ENCODE results near the gene ABAT.
A peak's percentile ranks its signal among the peaks of the same experiment; 100 is the strongest.
"Not testable (repeated sequence)": the region's sequence is repeated elsewhere in the genome, so short reads cannot be mapped to it uniquely, and the experiment has no call there.

The ABAT gene

DNA sequence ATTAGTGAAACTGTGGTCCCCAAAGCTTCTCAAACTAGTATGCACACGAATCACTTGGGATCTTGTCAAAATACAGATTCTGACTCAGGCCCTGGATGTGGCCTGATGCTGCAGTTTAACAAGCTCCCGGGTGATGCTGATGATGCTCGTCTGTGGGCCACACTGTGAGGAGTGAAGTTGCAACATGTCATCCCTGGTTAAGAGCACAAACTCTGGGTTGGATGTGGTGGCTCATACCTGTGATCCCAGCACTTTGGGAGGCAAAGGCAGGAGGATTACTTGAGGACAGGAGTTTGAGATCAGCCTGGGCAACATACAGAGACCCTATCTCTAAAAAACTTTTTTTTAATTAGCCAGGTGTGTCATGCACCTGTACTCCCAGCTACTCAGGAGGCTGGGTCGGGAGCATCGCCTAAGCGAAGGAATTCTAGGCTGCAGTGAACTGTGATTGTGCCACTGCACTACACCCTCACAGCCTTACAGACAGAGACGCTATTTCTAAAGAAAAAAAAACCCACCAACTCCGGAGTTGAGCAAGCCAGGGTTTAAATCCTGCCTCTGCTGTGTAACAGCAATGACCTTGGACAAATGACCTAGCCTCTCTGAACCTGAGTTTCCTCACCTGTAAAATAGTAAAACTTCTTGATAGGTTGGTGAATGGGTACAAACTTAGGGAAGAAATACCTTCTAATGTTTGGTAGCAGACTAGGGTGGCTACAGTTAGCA, 24.4 kb upstream of the ABAT start:
- DNase-seq = no peak

- DNase-seq = not testable (repeated sequence)
These were observed 22.5 kb upstream of the ABAT start for GRCh38 chr16:8651958-8652357.

DNA sequence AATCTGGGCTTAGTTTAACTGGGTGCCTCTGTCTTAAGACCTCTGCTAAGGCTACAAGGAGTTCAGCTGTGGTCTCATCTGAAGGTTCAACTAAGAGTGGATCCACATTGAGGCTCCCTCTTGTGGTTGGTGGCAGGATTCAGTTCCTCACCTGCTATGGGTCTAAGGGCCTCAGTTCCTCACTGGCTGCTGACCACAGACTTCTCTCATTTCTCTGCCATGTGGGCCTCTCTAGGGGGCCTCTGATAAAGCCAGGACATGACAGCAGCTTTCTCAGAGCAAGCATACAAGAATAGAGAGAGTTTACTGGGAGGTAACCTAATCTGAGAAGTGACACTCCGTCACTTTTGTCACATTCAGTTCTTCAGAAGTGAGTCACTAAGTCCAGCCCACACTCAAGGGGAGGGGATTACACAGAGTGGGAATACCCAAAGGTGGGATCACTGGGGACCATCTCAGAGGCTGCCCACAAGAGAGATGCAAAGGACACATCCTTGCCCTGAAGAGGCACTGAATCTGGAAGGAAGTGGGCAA, 19.2 kb upstream of the ABAT start:
- no peak for DNase-seq

DNA sequence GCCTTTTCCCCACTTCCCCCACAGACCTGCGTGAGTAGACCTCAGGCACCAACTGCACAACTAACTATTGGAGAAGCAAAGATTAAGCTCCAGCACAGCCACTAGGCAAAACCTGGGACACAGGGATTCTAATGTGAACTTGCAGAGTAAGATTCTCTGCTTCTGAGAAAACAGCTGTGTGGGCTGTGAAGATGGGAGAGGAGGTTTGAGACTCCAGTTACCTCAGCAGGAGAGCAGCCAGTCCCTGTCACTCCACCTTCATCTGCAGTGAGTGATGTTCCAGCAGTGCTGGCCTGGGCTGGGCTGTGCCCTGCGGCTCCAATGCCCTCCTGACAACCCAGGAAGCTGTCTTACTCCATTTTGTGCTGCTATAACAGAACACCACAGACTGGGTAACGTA, 18.0 kb upstream of the ABAT start:
- DNase-seq = no peak

DNA sequence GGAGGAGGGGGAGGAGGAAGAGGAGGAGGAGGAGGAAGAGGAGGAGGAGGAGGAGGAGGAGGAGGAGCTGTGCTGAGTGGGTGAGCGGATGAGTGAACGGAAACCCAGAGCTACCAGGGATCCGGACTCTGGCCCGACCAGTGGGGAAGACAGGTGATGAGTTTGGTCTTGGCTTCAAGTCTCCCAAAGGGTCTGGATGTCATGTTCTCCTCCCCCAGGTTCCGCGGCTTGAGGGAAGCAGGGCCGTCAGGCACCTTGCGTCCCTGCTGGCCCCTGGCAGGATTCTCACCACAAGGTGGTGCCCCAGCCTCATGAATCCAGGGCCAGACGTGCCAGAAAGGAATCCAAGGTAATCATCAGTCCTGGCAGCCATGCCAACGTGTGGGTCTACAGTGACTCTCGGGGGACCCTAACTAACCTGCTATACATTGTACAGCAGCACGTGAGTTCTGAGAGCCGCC, 13.5 kb upstream of the ABAT start:
- peak; percentile 9 for DNase-seq

DNA sequence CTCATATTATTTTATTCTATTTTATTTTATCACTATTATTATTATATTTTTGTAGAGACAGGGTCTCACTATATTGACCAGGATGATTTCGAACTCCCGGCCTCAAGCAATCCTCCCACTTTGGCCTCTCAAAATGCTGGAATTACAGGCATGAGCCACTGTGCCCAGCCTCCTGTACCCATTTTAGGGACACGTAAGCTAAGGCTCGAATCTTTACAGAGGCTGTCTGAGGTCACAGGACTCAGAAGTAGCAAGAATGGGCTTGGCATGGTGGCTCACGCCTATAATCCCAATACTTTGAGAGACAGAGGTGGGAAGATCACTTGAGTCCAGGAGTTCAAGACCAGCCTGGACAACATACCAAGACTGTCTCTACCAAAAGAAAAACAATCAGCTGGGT, 12.7 kb upstream of the ABAT start:
- no peak for DNase-seq

DNA sequence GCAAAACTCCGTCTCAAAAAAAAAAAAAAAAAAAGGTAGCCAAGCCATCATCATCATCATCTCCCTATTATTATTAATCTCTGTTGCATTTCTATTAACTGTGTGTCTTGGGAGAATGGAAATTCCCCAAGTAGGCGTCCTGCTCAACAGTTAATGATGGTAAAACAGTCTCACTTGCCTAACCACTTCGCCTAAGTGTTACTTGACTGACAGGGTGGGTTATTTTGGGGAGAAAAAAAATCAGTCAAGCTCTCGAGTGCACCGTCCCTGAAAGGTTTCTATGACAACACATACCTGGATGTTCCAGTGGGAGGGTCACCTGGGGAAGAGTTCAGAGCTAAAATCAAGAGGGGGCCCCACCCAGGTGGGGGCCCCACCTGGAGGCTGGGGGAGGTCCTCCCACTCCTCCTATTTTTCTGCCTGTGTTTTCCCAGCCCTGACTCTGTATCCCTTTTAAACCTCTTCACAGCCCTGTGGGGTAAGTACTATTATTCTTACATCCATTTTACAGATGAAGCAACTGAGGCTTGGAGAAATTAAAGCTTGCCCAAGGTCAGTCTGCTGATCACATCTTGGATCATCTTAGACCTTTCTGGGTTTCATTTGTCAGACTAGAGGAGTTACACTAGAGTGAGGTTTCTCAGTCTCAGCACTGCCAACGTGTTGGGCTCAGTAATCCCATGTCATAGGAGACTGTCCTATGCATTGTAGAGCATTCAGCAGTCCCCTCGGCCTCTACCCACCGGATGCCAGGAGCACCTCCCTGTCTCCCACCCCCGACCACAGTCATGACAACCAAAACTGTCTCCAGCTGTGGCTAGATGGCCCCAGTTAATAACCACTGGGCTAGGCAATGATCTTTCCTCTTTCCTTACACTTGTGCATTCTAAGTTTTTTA, 11.0 kb upstream of the ABAT start:
- no peak for DNase-seq

- DNase-seq = no peak
These were observed 8.9 kb upstream of the ABAT start for GRCh38 chr16:8665529-8665928.

GRCh38 chr16:8667492-8667891, 6.9 kb upstream of the ABAT start:
- DNase-seq = no peak

DNA sequence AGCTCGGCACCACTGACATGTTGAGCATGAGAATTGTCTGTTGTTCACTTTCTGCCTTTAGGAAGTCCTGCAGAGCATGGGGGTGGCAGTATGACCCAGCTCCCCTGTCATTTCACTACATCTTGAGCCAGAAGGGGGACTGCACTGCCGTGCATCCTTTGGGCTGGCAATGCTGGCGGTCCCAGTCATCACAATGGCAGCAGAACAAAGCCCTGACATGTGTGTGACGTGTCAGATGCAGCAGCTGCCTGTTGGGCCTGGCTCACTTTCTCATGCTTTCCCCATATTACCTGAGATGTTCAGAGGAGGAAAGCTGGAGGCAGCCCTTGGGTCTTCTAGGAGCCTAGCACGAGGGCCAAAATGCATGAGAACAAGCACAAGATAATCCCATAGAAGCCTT, 6.3 kb upstream of the ABAT start:
- no peak for DNase-seq

GRCh38 chr16:8669481-8669880, 4.9 kb upstream of the ABAT start:
- DNase-seq = no peak

DNA sequence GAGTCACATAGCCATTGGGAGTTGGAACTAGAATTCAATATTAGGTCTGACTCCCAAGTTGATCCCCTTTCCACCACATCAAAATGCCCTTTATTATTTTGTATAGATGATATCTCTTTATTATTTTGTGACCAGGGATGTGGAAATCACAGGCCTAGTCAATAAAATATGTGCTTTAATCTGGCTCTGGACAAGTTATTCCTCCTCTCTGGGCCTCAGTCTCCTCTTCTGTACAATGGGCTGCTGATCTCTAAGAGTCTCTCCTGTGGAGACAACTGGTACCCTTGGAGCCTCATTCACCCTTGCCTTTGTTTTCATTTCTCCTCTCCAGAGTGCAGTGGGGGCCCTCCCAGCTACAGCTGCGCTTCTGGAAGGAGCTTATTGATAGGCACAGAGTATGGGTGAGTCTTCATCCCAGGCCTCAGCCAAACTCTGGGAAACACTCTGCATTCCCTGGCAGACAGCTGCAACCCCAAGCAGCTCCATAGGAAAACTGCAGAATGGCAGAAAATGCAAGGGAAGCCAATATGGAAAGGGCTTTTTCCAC, 4.3 kb upstream of the ABAT start:
- no peak for DNase-seq

DNA sequence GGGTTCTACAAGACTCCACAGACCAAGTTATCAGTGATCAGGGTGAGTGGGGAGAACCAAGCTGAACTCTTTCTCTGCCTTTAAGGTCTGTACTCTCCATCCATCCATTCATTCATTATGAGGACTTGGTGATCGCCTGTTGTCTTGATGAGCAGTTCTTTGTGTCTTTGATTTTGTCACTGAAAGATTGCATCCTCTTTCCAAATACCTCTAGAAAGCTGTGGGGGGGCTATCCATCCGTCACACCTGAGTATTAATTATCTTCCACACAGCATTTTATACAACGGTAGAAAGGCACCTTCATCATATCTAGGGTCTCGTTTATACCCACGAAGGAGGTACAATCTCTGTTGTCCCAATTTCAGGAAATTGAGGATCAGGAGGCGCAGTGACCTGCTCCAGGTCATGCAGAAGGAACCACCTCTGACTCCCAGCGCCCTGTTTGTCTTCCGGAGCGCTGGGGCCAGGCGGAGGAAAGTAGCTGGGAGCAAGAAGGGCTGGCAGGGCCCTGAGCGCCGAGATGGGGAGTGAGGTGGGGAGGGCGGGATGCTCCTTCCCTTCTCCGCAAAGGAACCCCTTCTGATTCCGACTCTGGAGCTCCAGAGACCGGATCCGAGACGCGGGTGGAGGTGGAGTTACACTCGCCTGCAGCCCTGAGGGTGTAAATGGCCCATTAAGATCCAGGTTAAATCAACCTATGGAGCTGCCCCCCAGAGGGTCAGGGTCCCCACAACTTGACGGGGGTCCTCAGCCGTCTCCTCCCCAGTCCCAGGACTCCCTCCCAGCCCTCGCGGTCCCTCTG, 605 bp upstream of the ABAT start:
- no peak for DNase-seq

DNA sequence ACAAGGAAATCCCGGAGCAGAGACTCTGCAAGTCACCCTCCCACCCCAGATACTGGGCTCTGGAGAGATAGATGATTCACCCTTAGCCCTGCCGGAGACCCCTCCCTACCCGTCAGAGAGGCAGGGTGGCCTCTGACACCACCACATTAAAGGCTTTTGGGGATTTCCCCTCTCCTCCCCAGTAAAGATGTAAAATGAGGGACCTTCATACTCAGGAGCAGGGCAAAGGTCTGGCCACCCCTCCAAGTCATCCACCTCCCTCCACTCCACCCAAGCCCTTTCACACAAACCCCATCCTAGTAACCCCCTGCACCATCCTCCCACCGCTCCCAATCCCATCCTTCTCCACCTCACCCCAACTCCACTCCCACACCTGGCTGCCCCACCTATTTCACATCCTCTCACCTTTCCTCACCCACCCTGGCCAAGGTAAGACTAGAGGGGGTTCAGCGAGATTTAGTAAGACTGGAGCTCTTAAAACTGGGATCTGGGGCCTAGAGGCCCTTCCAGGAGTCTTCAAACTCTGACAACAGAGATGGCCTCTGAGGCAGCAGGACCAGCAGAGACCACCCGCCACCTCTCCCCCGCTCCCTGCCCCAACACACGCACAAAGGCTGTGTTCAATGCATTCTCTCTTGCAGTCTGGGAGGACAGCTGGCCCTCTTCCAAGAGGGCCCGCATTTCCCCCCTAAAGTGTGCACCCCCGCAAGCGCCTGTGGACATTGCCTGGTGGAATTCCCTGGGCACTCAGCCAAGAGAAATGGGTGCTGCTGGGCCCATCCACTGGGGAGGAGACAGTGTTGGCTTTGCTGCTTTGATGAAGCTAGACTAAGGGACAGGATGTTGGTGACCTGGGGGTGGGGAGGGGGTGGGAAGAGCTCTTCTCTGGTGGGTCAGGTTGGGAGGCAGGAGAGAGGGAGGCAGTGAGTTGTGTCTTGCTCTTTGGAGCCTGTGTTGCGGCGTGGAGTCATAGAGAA, 1.1 kb downstream of the ABAT start:
- DNase-seq = no peak

- no peak for DNase-seq
These were observed 1.7 kb downstream of the ABAT start for GRCh38 chr16:8676160-8676547.

- DNase-seq = no peak
These were observed 2.4 kb downstream of the ABAT start for GRCh38 chr16:8676737-8677375.

DNA sequence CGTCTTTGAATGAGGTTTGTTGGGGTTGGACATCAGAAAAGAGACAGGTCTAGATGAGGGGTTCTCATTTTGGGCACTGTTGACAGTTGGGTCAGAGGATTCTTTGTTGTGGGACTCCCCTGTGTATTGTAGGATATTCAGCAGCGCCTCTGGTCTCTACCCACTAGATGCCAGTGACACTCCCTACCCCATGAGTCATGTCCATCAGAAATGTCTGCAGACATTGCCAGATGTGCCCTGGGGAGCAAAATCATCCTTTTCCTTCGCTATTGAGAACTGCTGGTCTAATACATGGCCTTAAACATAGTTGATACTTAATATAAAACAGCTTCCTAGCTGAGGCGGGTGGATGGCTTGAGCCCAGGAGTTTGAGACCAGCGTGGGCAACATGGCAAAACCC, 3.1 kb downstream of the ABAT start:
- DNase-seq = no peak

GRCh38 chr16:8678068-8678927, 3.9 kb downstream of the ABAT start:
- DNase-seq = no peak

GRCh38 chr16:8679151-8679550, 4.7 kb downstream of the ABAT start:
- no peak for DNase-seq
